ENCODE data around the gene TMEM18.

DNA sequence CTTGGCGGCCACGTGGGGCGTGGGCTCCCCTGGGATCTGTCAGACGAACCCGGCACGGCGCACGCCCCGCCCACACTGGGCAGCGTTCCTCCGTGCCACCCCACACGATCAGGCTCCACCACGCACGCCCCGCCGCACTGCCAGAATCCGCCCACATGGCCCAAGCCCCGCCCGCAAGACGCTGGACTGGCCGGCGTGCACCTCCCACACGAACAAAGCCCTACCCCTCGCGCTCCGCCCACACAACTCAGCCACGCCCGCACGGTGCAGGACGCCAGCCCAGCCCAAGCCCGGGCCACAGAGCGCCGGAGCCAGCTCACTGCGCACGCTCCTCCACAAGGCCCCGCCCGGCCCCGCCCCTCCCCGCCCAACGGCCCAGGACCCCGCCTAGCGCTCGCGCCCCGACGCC, 555 bp downstream of the TMEM18 start:
- no peak for TF ChIP-seq CTCF (IDR thresholded peaks at IDR 0.05)
- TF ChIP-seq EZH2phosphoT487 (IDR thresholded peaks at IDR 0.05; ENCODE audit: borderline replicate concordance, low read depth) = no peak
- TF ChIP-seq CHD2 (IDR thresholded peaks at IDR 0.05; ENCODE audit: low read length, partially characterized antibody) = no peak
- TF ChIP-seq, protein P1, sequence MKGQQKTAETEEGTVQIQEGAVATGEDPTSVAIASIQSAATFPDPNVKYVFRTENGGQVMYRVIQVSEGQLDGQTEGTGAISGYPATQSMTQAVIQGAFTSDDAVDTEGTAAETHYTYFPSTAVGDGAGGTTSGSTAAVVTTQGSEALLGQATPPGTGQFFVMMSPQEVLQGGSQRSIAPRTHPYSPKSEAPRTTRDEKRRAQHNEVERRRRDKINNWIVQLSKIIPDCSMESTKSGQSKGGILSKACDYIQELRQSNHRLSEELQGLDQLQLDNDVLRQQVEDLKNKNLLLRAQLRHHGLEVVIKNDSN (IDR thresholded peaks at IDR 0.05; ENCODE audit: borderline replicate concordance, low read depth) = peak; percentile 60; the same call in 1 of the 2 replicates
- TF ChIP-seq TEAD4 (IDR thresholded peaks at IDR 0.05; ENCODE audit: borderline replicate concordance, insufficient read depth) = no peak
- no peak for TF ChIP-seq EP300 (IDR thresholded peaks at IDR 0.05; ENCODE audit: borderline replicate concordance in 1 of 2, low read depth in 1 of 2, low read length in 1 of 2)
- no peak for TF ChIP-seq SMC3 (IDR thresholded peaks at IDR 0.05; ENCODE audit: low read depth, low read length)
- peak; percentile 100 for TF ChIP-seq MXI1 (IDR thresholded peaks at IDR 0.05; ENCODE audit: low read depth, low read length)

All from SK-N-SH (cell line).